ENCODE measurements around the gene GFPT1.

DNA sequence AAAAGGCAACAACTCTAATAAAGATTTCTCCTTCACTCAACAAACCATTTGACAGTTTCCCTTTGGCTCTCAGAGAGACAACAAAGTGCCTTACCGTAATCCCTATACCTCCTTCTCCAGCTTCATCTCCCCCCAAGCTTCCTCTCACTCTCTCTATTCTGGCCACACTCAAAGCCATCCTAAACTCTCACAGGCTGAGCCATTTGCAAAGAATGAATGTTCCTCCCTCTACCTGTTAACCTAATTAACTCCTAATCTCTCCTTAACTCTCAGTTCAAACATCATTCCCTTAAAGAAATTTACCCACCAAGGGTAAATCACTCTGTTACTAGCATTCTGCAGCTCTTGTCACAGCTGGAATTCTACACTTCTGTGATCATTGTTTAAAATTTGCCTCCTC, 38.2 kb downstream of the GFPT1 start:
- no peak for TF ChIP-seq CTCF (IDR thresholded peaks at IDR 0.05; ENCODE audit: insufficient read depth, low read length, poor library complexity, severe bottlenecking)
- no peak for TF ChIP-seq EZH2phosphoT487 (conservative IDR thresholded peaks at IDR 0.05; ENCODE audit: low read length)

Data from SU-DHL-6 (cell line).